ENCODE measurements around the gene ST7. TPM values are rescaled to one million over a fixed set of nuclear protein-coding genes. Genes with fewer than 3 reads are reported as not detected.

ST7 gene
- total and polyA plus RNA-seq, 2 donors (not counting 1 experiment from before 2014, with no cell fraction given): 2.3 to 4.6 TPM

DNA sequence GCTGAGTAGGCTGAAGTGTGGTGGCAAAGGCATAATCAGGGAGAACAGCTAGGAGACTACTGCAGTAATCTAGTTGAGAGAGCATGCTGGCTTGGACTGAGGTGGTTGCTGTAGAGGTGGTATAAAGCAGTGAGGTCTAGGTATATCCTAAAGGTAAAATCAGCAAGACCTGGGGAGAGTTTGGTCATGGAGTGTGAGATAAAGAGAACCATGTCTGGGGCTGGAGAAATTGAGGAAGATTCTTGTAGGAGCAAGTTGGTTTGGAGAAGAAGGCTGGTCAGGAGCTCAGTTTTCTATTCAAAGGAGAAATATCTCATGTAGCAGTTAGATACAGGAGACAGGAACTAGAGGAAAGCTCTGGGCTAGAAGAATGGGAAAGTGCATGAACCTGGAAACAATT lies 32.9 kb upstream of the ST7 start:
- H3K27ac Mint-ChIP-seq: no peak overlapping the region
- CTCF ChIA-PET: interaction anchor here (5.5 kb wide), 1 partner anchor 9 kb away, joined by 46 read pairs; no protein-coding TSS in a partner anchor
- no peaks in the 10 kb centered on the region for H3K79me2 ChIP-seq (ENCODE audit: control insufficient read depth, insufficient read depth, low read length)
- DNase-seq (no peak), ATAC-seq (ENCODE audit: low read depth) (no peak)
- H3K4me2 ChIP-seq (replicated peaks; ENCODE audit: low read depth, low read length, poor library complexity, severe bottlenecking): no peak overlapping the region
- H3K9me3 Mint-ChIP-seq (ENCODE audit: insufficient read depth): no peaks in the 10 kb centered on the region
- H3K27me3 Mint-ChIP-seq: no peaks in the 10 kb centered on the region
- POLR2A ChIA-PET: no interaction called here
- no peak overlapping the region for H3K4me3 ChIP-seq (ENCODE audit: control extremely low read depth in 1 of 5, extremely low read depth in 1 of 5, insufficient read depth in 1 of 5, low read depth in 2 of 5, low read length in 4 of 5)
- no peak overlapping the region for H3K9ac ChIP-seq (ENCODE audit: low read length)
- no peak for TF ChIP-seq EZH2 (IDR thresholded peaks at IDR 0.05; ENCODE audit: borderline replicate concordance, insufficient read depth, low read depth, low read length, poor library complexity, severe bottlenecking)
- TF ChIP-seq, protein P1, sequence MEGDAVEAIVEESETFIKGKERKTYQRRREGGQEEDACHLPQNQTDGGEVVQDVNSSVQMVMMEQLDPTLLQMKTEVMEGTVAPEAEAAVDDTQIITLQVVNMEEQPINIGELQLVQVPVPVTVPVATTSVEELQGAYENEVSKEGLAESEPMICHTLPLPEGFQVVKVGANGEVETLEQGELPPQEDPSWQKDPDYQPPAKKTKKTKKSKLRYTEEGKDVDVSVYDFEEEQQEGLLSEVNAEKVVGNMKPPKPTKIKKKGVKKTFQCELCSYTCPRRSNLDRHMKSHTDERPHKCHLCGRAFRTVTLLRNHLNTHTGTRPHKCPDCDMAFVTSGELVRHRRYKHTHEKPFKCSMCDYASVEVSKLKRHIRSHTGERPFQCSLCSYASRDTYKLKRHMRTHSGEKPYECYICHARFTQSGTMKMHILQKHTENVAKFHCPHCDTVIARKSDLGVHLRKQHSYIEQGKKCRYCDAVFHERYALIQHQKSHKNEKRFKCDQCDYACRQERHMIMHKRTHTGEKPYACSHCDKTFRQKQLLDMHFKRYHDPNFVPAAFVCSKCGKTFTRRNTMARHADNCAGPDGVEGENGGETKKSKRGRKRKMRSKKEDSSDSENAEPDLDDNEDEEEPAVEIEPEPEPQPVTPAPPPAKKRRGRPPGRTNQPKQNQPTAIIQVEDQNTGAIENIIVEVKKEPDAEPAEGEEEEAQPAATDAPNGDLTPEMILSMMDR (IDR thresholded peaks at IDR 0.05): no peak
- no peaks in the 10 kb centered on the region for H3K9me3 ChIP-seq (ENCODE audit: control extremely low read depth in 1 of 3, control insufficient read depth in 2 of 3, insufficient read depth in 1 of 3, low read length in 2 of 3)
- H3K27me3 ChIP-seq (replicated peaks in 1 of 4; ENCODE audit: control extremely low read depth in 1 of 4, control insufficient read depth in 3 of 4, insufficient read depth in 4 of 4, low read length in 3 of 4): no peaks in the 10 kb centered on the region
- peaks cover 5 to 32% of the 10 kb centered on the region in 2 experiments for H3K36me3 ChIP-seq (replicated peaks in 1 of 2; ENCODE audit: control extremely low read depth in 1 of 2, control insufficient read depth in 1 of 2, extremely low read depth in 1 of 2, insufficient read depth in 2 of 2, low read length in 1 of 2)
- no peaks in the 10 kb centered on the region for H3K4me1 Mint-ChIP-seq
- H4K20me1 ChIP-seq (ENCODE audit: control insufficient read depth, insufficient read depth, low read length, poor library complexity, severe bottlenecking): no peaks in the 10 kb centered on the region
- no peaks in the 10 kb centered on the region for H3K4me1 ChIP-seq (ENCODE audit: control insufficient read depth in 2 of 2, insufficient read depth in 2 of 2, low read length in 2 of 2)
- H3K4me3 Mint-ChIP-seq: no peak overlapping the region
- intact Hi-C loops (cut with micrococcal nuclease): no loop called here
- H2AFZ ChIP-seq (ENCODE audit: insufficient read depth, low read depth, low read length, poor library complexity, severe bottlenecking): no peak overlapping the region
- H3K27ac ChIP-seq (ENCODE audit: low read length in 2 of 2): no peak overlapping the region

DNA sequence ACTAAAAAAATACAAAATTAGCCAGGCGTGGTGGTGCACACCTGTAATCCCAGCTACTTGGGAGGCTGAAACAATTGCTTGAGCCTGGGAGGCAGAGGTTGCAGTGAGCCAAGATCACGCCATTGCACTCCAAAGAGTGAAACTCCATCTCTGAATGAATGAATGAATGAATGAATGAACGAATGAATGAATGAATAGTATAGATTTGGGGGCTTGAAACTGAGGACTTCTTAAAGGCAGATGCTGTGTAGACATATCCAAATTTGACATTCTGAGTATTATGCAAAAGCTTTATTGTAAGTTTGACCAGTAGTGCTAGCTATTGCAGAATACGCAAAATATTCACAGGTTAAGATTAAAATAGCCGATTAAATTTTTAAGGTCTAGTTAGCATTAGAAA lies 30.8 kb upstream of the ST7 start:
- POLR2A ChIA-PET: no interaction called here

More for the DNA sequence above, 30.8 kb upstream of the ST7 start:
- ATAC-seq (ENCODE audit: low read depth) (no peak), DNase-seq (no peak)
- CTCF ChIA-PET: interaction anchor here (1.1 kb wide), 1 partner anchor 66 kb away, joined by 3 read pairs; no protein-coding TSS in a partner anchor
- no peaks in the 10 kb centered on the region for H3K79me2 ChIP-seq (ENCODE audit: control insufficient read depth, insufficient read depth, low read length)
- TF ChIP-seq, protein P1 (IDR thresholded peaks at IDR 0.05): no peak
- TF ChIP-seq EZH2 (IDR thresholded peaks at IDR 0.05; ENCODE audit: borderline replicate concordance, insufficient read depth, low read depth, low read length, poor library complexity, severe bottlenecking): no peak
- no peaks in the 10 kb centered on the region for H3K4me1 Mint-ChIP-seq
- no peak overlapping the region for H3K27ac ChIP-seq (ENCODE audit: low read length in 2 of 2)
- peaks cover 3 to 16% of the 10 kb centered on the region in 2 experiments for H3K36me3 ChIP-seq (replicated peaks in 1 of 2; ENCODE audit: control extremely low read depth in 1 of 2, control insufficient read depth in 1 of 2, extremely low read depth in 1 of 2, insufficient read depth in 2 of 2, low read length in 1 of 2)
- 80% methylated on average over 4 of the region's 5 CpGs for WGBS (ENCODE audit: insufficient coverage)
- no peaks in the 10 kb centered on the region for H3K4me1 ChIP-seq (ENCODE audit: control insufficient read depth in 2 of 2, insufficient read depth in 2 of 2, low read length in 2 of 2)
- H3K9me3 ChIP-seq (ENCODE audit: control extremely low read depth in 1 of 3, control insufficient read depth in 2 of 3, insufficient read depth in 1 of 3, low read length in 2 of 3): no peaks in the 10 kb centered on the region
- H4K20me1 ChIP-seq (ENCODE audit: control insufficient read depth, insufficient read depth, low read length, poor library complexity, severe bottlenecking): no peaks in the 10 kb centered on the region
- H3K27me3 ChIP-seq (replicated peaks in 1 of 4; ENCODE audit: control extremely low read depth in 1 of 4, control insufficient read depth in 3 of 4, insufficient read depth in 4 of 4, low read length in 3 of 4): no peaks in the 10 kb centered on the region
- intact Hi-C loops (cut with micrococcal nuclease): no loop called here
- no peak overlapping the region for H3K9ac ChIP-seq (ENCODE audit: low read length)
- H3K27ac Mint-ChIP-seq: no peak overlapping the region
- no peak overlapping the region for H2AFZ ChIP-seq (ENCODE audit: insufficient read depth, low read depth, low read length, poor library complexity, severe bottlenecking)
- no peak overlapping the region for H3K4me3 Mint-ChIP-seq
- H3K9me3 Mint-ChIP-seq (ENCODE audit: insufficient read depth): no peaks in the 10 kb centered on the region
- no peaks in the 10 kb centered on the region for H3K27me3 Mint-ChIP-seq
- H3K4me3 ChIP-seq (ENCODE audit: control extremely low read depth in 1 of 5, extremely low read depth in 1 of 5, insufficient read depth in 1 of 5, low read depth in 2 of 5, low read length in 4 of 5): no peak overlapping the region
- no peak overlapping the region for H3K4me2 ChIP-seq (replicated peaks; ENCODE audit: low read depth, low read length, poor library complexity, severe bottlenecking)
